ENCODE measurements around the gene NCLN.
"Not testable (repeated sequence)": the region's sequence is repeated elsewhere in the genome, so short reads cannot be mapped to it uniquely, and the experiment has no call there.

NCLN gene

GRCh38 chr19:3202346-3202745, 16.6 kb downstream of the NCLN start:
- no peak for DNase-seq

GRCh38 chr19:3202895-3203294, 17.2 kb downstream of the NCLN start:
- not testable (repeated sequence) for DNase-seq

- no peak for DNase-seq
These were observed 18.3 kb downstream of the NCLN start for GRCh38 chr19:3203805-3204645.

GRCh38 chr19:3204646-3205275, 19.0 kb downstream of the NCLN start:
- no peak for DNase-seq

- DNase-seq: no peak
These were observed 20.7 kb downstream of the NCLN start for GRCh38 chr19:3206216-3206953.

- DNase-seq: no peak
These were observed 21.9 kb downstream of the NCLN start for GRCh38 chr19:3207461-3208242.

DNA sequence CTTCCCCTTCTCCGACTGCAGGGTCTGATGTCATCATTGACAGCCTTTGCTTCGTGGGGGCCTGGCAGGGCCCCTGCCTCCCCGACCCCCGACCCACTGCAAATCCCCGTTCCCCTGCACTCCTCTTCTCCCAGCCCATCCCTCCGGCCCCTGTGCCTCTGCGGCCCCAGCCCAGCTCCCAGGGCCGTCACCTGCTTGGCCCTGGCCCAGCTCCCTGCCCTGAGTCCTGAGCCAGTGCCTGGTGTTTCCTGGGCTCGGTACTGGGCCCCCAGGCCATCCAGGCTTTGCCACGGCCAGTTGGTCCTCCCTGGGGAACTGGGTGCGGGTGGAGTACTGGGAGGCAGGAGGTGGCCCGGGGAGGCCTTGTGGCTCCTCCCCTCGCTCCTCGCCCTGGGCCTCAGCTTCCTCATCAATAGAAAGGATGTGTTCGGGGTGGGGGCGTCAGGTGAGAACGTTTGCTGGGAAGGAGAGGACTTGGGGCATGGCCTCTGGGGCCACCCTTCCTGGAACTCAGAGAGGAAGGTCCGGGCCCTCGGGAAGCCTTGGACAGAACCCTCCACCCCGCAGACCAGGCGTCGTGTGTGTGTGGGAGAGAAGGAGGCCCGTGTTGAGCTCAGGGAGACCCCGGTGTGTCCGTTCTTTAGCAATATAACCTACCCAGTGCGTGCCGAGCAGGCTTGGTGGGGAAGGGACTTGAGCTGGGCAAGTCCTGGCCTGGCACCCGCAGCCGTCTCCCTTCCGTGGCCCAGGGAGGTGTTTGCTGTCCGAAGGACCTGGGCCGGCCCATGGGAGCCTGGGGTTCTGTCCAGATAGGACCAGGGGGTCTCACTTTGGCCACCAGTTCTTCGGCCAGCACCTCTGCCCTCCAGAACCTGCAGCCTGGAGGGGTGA, 22.8 kb downstream of the NCLN start:
- no peak for DNase-seq

DNA sequence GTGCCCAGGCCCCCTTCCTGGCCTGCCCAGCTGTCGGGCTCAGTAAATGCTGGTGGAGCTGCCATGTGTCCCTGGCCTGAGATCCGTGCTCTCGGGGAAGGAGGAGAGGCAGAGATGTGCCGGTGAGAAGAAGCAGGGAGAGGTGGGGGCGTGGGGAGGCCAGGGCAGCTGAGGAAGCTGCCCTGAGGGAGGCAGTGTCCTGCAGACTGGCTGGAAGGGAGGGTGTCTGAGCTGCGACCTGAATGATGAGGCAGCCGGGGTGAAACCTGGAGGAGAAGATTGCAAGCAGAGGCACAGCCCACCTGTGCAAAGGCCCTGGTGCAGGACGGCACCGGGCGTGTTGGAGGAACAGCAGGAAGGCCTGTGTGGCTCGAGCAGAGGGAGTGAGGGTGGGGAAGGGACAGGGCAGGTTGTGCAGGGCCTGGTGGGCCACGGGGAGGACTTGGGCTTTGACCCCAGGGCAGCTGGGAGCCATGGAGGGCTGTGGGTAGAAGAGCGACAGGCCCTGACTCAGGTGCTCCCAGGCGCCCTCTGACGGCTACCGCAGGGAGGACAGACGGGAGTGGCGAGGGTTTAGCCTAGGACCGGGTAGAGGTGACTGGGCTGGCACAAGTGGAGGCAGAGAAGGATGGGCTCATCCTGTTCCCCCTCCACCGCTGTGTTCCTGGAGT, 24.8 kb downstream of the NCLN start:
- peak; percentile 10 for DNase-seq

- DNase-seq: no peak
These were observed 25.5 kb downstream of the NCLN start for GRCh38 chr19:3211191-3211590.

GRCh38 chr19:3213159-3213558, 27.4 kb downstream of the NCLN start:
- no peak for DNase-seq

GRCh38 chr19:3216874-3217273, 31.1 kb downstream of the NCLN start:
- no peak for DNase-seq

DNA sequence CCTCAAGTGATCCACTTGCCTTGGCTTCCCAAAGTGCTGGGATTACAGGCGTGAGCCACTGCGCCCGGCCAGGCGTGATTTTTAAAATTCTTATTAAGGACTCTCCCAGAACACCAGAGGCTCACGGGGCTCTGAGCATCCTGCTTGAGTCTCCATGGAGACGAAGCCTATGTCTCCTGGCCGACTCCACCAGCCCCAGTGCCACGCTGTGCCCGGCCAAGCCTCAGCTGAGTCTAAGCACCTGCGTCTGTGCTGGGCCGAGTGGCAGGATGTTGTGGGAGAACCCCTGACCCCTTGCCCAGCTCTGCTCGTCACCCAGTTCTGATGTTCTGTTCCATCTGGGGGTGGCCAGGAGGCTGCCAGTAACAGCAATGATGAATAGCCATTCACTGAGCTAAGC, 34.8 kb downstream of the NCLN start:
- DNase-seq: no peak

- DNase-seq: not testable (repeated sequence)
These were observed 35.8 kb downstream of the NCLN start for GRCh38 chr19:3221576-3221975.

DNA sequence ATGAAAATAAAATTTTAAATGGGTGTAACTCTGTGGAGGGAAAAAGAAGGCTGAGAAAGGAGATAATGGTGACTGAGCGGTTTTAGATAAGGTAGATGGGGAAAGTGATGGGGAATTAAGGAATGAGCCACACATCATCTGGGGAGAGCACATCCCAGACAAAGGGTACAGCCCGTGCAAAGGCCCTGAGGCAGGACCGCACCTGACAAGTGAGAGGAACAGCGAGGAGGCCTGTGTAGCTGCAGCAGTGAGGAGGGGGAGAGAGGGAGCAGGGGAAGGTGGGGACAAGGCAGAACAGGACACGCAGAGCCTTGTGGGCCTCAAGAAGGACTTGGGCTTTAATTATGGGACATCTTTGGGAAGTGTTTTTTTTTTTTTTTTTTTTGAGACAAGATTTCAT, 37.0 kb downstream of the NCLN start:
- DNase-seq: no peak

DNA sequence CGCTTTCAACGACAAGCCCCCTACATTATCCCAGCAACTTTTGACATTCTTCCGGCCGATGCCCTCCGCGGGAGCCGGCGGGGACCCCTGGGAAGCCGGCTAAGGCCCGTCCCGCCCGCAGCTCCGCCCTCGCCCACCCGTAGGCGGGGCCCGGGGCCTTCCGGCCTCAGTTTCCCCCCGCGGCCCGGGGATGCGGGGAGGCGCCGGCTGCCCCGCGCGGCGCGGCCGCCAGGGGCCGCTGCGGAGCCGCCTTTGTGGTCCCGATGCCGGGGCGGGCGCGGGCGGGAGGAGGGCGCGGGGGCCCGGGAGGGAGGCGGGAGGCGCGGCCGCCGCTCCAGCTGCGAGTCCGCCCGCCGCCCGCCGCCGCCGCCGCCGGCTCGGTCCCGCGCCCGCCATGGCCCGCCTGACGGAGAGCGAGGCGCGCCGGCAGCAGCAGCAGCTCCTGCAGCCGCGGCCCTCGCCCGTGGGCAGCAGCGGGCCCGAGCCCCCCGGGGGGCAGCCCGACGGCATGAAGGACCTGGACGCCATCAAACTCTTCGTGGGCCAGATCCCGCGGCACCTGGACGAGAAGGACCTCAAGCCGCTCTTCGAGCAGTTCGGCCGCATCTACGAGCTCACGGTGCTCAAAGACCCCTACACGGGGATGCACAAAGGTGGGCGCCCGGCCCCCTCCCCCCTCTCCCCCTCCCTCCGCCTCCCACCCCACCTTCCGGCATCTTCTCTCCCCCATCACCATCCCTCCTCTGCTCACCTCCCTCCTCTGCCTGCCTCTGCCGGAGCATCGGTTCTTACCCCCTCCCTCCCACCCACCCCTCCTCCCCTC, 38.8 kb downstream of the NCLN start, which contains the start of gene CELF5:
Gene CELF5 (plus strand): TSS at position 316 of the 823 bp plus-strand sequence. CDS start 79 bp downstream, at position 395.
- DNase-seq: peak; percentile 62

GRCh38 chr19:3225169-3225485, 39.4 kb downstream of the NCLN start:
- DNase-seq: no peak

GRCh38 chr19:3225677-3226093, 40.0 kb downstream of the NCLN start:
- no peak for DNase-seq

DNA sequence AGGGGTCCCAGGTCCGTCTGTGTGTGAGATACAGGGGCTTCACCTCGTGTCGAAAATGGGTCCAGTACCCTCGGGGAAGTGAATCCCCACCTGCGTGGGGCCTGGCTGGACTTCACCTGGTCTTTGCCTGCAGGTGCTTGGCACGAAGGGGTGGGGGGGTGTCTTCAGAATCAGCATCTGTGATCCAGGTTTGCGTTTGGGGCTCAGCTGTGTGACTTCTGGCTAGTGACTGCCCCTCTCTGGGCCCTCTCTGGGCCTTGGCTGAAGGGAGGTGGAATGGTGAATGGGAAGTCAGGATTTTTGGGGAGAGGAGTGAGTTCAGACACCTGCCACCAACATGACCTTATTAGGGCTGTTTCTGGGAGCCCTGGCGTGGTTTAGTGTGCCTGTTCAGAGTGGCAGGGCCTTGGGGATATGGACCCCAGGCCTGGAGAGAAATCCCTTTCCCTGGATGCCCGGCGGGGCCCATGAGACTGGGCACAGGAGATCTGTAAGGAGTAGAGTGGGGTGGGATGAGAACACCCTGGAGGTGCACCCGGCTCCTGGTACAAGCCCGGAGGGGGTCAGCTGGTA, 41.4 kb downstream of the NCLN start:
- no peak for DNase-seq

- no peak for DNase-seq
These were observed 43.6 kb downstream of the NCLN start for GRCh38 chr19:3229346-3229743.

- DNase-seq: no peak
These were observed 44.3 kb downstream of the NCLN start for GRCh38 chr19:3229888-3230496.
